ENCODE results near the gene HAT1.

GRCh38 chr2:171972329-171972982 is 50.2 kb downstream of the HAT1 start:
- TF ChIP-seq CTCF (IDR thresholded peaks at IDR 0.05 in 2 of 3, conservative IDR thresholded peaks at IDR 0.05 in 1 of 3; ENCODE audit: control insufficient read depth in 2 of 3, extremely low read depth in 1 of 3, insufficient read depth in 1 of 3, low read depth in 3 of 3, low read length in 3 of 3): no peak
- TF ChIP-seq POLR2AphosphoS5 (IDR thresholded peaks at IDR 0.05; ENCODE audit: low read length): no peak
